CD4-positive, alpha-beta T cell treated with Interleukin-21 for 1 hour (primary cell): ENCODE measurements around the gene CTNND2.
"Not testable (repeated sequence)": the region's sequence is repeated elsewhere in the genome, so short reads cannot be mapped to it uniquely, and the experiment has no call there.

Experiments used
- DNase-seq: peaks from one replicate; pipeline ENCODE4 v3.0.0-alpha.2; 2020

CTNND2 gene

DNA sequence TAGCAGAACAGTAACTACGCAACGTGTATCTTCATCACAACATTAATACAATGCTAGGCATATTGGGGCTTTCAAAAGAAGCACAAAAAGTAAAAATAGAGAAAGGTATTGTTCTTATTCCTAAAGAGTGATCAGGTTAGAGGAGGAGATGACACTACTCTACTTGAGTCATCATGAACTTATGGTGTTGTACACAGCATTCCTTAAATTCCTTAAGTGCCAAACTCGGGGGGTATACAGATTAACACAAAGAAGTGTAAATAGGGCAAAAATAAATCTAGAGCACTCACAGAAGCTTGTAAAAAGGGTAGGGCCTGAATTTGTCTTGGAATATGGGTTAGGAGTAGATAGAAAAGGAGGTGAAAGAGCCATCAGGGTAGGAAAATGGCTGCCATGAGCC is 835.2 kb downstream of the CTNND2 start:
- DNase-seq = no peak

DNA sequence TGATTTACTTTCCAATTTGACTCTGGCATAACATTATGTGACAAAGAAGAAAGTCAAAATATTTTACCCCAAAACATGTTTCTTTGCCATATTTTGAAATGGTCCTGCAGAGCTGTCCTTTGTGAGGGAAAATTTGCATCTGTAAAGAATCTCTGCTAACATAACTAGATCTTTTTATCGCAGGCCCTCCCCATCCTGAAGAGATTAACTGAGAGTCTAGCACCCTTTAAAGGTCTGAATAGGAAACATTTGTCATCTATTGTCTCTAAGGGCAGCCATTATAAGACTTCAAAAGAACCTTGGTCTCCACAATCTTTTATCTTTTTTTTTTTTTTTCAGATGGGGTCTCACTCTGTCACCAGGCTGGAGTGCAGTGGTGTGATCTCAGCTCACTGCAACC is 838.5 kb downstream of the CTNND2 start:
- DNase-seq = not testable (repeated sequence)

DNA sequence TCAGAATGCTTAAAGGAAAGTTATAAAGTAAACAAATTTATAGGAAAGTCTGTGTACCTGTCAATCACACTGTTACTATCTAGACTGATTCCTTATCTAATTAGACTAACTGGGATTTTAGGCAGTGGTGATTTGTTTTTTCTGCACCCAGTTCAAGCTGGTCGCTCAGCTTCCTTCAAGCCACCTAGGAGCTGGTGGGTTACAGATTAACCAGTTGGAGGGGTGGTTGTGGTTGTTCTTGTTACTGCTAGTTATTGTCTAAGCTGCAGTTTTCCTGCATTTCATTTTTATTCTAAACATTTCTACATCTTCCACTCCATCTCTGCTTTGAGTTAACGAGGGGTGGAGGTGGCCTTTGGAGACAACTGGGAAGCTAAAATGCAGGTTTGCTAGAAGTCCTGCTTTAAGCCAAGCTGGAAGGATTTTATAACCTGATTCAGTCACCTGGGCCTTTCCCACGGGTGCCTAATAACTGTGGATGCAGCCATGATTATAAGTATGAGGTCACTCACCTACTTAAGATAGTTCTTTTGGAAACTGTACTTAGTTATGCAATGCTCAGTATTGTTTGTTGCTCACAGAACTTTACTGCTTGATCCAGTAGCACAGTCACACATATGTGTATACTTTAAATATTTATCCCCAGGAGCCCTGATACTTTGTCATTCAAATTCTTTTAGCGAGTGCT is 839.3 kb downstream of the CTNND2 start:
- no peak for DNase-seq

DNA sequence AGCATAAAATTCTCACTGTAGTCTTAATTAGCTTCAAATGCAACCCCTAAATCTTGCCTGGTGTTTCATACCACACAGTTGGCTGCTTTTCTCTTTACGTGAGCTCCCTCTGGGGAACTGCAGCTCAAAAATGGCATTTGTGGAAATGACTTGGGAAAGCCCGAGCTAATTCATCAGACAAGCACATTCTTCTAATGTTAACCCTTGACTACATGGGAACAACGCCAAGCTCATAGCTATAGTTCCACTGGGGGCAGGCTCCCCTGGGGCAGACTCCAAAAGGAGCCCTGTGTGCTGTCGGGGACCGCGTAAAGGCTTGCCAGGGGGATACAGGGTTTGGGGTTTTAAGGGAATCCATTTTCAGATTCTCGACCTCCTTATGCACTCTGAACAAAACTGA is 841.8 kb downstream of the CTNND2 start:
- no peak for DNase-seq

DNA sequence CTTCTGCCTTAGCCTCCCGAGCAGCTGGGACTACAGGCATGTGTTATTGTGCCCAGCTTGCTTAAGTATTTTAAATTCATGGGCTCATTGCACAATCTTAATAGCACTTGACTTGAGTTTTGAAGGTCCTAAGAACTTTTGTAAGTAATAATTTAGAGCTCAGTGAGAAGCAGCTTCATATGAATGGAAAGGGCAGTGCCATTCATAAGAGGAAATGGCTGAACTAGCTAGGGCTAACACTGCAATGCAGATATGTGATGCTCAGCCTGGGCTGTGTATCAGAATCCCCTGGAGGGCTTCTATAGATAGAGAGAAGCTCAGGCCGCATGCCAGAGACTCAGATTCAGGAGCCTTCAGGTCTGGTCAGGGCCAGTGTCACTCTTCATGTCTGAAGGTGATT is 847.7 kb downstream of the CTNND2 start:
- DNase-seq = no peak

DNA sequence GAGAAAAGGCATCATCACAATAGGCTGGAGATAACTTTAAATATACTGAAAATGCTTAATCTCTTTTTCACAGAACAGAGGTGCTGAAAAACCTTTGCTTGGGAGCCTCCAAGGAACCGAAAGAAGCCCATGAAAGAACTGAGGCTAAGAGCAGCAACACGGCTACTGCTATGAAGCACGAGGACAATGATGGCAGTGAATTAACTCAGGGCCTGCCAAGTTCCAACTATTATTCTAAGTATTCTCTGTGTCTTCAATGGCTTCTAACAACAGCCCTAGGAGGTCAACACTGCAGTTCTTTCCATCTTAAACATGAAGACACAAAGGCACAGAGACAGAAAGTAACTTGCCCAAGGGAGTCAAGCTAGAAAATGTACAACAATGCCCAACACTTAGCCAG is 850.2 kb downstream of the CTNND2 start:
- no peak for DNase-seq

DNA sequence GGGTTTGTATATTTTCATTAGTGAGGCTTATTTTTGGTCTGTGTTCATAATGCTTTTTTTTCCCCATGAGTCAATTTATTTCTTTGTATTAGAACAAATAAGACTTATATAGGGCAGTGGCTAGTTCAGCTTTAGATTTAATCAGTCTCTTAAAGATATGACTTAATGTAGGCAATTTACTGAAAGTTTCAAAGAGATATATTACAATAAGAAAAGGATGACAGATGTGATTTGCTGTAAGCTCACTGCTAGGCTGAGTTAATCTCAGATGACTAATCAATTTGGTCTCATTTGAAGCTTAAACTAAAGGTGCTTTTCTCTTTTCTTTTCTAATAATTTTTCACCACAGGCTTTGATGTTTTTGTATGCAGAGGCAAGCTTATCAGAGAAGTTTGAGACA is 851.4 kb downstream of the CTNND2 start:
- DNase-seq = no peak

DNA sequence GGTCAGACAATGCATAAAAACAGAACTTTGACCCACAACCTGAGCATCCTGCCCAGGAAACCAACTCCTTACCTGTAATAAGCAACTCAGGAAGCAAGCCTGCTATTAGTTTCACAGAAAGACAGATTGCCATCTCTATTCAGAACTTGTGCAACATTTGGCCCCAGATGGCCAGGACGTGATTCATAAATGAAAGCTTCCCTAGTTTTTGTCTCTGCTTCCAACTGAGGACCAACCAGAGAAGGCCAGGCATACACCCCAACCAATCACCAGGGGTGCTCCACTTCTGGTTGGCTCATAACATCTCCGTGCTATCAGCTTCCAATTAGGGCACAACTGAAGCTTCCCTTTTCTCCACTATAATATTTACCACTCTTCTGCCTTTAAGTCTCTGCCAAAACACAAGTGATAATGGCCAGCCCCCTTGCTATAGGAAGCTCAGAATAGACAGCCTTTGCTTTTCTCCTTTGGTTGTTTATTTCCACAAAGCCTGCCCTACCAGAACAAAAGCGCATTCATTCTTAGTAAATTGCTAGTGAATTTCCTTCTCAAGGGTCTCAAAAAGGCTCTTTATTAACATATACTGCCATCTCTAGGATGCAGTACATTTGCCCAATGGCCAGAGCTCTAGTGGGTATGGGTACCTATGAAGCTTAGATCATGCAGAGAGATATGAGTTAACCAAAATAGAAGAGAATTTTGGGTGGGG is 853.5 kb downstream of the CTNND2 start:
- DNase-seq = no peak

DNA sequence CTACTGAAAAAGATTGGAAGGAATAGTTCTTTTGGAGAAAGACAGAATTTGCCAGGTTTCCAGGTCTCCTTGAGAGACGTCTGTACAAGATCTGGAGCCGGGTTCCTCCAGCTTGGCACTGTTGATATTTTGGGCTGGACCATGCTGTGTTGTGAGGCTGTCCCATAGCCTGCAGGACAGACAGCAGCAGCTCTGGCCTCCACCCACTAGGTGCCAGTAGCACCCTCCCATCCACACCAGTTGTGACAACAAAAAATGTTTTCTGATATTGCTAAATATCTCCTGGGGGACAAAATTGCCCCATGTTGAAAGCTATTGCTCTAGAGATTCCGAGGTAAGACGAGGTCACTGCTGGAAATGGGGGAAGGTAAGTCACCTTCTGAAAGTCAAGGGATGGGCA is 855.5 kb downstream of the CTNND2 start:
- DNase-seq = no peak

DNA sequence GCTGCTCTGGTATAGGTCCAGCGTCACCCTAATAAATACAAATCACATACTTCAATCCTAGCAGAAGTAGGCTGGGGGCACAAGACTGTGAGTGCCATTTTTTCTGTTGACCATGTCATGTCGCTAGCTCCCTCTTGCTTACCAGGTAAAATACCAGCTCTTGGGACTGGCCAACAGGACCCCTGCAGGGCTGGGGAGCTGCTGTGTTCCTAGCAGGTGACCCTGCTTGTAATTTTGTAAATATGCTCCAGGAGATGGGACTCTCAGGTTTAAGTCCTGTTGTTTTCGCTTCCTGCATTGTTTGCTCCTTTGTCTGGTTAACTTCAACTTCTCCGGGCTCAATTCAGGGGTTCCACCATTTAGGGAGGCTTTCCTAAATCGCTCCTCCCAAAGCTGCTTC is 856.6 kb downstream of the CTNND2 start:
- DNase-seq = no peak

DNA sequence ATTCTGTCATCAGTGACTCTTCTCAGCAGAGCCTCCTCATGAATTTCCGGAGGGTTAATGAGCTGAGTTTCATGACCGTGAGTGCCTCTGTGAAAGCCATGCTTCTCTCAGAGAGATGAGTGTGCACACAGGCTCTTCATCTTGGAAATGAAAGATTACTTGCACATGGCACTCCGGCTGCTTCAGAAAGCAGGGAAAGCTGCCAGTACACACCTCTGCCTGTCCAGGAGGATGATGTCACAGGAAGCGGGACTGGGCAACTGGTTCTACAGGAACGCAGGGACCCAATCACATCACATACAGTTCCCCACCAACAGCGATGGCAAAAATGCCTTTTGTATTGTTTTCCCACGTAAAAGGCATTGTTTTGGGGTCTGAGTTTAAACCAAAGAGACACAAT is 857.2 kb downstream of the CTNND2 start:
- DNase-seq = no peak

DNA sequence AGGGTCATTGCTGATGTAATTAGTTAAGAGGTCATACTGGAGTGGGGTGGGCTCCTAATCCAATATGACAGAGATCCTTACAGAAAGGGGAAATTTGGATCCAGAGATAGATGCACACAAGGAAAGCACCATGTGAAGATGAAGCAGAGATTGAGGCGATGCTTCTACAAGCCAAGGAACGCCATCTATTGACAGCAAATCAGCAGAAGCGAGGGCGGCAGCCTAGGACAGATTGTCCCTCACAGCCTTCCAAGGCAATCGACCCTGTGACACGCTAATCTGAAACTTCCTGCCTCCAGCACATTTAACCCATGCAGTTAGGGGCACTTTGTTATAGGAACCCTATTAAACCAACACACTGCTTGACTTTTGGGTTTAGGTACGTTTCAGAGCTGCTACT is 858.1 kb downstream of the CTNND2 start:
- DNase-seq = no peak

DNA sequence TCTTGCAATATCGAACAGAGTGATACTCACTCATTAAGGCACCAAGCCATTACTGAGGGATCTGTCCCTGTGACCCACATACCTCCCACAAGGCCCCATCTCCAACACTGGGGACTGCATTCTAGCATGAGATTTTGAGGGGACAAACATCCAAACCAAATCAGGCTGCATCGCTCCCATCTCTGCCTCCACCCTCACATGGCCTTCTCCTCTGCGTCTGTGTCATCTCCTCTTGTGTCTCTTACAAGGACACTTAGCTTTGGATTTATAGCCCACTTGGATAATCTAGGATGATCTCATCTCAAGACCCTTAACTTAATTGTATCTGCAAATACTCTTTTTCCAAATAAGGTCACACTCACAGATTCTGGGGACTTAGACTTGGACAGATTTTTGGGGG is 858.8 kb downstream of the CTNND2 start:
- no peak for DNase-seq

DNA sequence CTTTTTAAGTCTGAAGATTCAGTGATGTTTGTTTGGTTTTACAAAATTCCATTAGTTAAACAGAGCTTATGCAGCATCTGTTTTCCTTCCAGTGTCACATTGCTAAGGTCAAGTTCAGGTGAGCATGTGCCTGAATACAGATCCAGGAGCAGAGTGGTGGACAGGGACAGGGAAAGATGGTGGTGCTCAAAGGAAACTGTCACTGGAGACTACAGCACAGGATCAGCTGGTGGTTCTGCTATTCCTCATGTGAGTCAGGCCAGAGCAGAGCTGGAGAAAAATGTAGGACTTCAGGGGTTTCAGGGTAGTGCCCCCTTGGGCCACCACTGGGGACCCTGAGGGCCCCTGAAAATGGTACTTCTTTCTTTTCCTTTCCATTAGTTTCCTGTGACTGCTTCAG is 859.7 kb downstream of the CTNND2 start:
- no peak for DNase-seq

DNA sequence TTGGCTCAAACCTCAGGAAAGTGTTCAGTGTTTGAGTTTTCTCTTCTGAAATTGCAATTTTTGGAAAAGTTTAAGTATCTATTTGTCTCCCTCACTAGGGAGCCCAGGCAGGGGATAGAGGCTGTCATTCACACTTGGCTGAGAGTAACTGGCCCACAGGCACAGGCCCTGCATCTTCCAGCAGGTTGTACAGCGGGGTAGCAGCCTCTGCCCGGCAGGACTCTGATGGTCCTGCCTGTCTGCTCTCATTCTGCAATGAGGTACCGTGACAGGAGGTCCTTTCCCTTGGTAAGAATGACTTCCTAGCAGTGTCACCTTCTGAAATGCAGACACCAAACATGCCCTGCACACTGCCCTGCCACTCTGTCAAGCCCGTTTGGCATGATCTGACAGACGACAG is 860.4 kb downstream of the CTNND2 start:
- DNase-seq = no peak

DNA sequence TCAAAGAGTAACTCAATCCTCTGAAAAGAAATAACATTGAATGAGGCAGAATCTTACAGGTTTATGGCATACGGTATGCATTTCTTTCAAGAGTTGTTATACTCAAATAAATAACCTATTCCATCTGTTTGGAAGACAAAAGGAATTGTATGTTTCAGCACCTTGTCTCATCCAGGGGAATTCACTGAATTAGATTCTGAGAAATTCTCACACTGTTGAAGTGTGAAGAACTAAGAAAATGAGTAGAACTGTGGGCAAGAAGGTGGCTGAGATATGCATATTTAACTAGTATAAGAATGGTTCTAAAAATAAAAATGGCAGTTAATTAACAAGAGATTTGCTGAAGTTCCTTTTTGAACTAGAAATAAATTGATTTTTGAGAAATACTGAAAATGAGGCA is 863.9 kb downstream of the CTNND2 start:
- DNase-seq = no peak

DNA sequence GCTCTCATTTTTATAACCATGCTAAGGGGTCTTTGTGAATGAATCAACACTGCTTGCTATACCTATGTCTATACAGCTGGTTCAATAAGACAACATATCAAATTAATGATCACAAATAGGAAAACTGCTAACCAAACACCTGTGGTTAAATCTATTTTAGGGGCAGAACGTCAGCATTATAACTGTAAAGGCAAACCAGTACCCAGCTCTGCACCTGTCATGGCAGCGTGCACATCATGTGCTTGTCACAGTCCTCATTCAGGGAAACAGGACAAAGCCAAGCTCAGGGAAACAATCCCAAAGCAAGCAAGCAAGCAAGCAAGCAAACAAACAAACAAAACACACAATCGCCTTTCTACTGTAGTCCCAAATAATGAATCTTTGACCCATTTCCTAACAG is 865.5 kb downstream of the CTNND2 start:
- DNase-seq = no peak

DNA sequence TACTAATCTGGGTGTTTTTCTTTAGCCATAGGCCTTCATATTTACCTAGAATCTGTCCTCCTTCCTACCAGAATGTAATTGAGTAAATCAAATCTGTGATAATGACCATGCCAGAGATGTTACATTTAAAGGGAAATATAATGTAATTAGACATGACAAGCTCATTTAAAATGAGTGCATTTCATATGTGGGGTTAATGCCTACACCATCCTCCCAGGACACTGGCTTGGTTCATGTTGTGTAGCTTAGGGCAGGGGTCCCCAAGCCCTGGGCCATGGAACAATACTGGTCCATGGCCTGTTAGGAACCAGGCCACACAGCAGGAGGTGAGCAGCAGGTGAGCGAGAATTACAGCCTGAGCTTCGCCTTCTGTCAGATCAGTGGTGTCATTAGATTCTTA is 866.3 kb downstream of the CTNND2 start:
- no peak for DNase-seq

DNA sequence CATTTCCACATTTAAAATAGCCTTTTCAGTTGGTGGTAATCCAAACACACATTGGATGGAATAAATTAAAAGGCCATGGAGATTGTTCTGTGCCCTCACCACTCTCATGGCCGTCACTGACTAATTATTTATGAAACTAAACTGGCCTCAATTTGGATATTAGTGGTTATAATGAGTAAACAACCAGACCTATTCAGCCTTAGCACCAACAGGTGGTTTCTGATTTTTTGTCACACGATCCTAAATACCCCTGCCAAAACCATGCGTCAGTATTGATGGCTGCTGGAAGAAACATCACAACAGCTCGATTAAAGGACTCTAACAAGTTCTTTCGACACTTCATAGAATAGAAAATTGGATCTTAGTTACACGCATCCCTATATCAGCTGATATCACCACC is 867.2 kb downstream of the CTNND2 start:
- DNase-seq = no peak

DNA sequence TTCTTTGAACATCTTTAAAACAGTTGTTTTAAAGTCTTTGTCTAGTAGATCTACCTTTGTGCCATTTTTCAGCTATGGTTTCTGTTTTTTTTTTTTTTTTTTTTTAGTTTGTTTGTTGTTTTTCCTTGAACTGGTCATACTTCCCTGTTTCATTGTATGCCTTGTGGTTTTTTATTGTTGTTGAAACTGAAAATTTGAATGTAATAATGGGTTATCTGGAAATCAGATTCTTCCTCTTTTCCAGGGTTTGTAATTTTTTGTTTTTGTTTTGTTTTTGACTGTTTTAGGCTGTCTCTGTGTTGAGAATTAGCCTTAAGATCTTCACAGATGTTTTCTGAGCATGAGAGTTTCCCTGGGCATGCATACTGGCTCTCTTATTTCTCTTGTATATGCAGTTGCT is 873.6 kb downstream of the CTNND2 start:
- no peak for DNase-seq

DNA sequence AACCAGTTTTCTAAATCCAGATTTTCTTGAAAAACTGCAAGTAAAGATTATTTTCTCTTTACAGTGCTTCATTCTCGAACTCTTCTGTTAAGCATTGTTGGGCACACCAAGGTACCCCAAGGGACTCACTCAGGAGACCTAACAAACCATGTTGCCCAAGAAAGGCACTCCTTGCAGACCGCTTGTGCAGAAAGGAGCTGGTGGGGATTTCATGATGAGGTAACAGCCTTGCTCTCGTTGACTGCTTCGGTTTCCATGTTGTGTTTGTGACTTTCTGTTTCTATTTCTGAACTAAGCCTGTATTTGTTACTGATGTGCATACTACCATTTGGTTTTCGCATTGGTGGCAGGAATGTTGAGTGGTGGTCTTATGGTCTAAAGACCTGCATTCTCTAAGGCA is 876.6 kb downstream of the CTNND2 start:
- no peak for DNase-seq

DNA sequence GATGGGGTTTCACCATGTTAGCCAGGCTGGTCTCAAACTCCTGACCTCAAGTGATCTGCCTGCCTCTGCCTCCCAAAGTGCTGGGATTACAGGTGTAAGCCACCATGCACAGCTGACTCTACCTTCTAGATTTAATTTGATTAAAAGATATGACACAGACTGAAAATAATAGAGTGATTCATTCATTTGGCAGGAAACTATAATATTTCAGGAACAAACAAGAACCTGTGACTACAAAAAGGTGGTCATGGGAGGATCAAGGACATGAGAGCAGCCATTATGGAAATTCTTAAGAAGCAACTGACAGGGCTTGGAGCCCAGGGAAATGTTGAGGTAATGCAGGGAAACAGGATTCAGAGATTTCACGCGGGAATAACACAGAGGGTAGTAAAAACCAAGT is 877.7 kb downstream of the CTNND2 start:
- no peak for DNase-seq

DNA sequence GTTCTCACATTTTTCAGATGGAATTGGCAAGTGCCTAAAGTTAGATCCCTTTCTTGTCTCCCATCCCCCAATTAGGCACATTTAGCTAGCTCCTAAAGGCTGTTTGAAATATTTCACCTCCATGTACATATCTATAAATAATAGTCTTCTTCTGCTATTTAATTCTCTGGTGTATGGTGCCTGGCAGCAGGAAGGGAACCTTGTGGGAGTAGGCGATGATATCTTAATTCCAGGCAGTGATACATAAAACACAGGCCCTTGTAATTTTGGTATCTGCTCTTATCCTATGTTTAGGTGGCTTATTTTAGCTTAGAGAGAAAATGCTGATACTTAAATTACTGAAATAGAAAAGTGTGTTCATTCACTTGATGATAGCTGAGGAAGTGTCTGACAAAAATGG is 880.3 kb downstream of the CTNND2 start:
- DNase-seq = no peak

DNA sequence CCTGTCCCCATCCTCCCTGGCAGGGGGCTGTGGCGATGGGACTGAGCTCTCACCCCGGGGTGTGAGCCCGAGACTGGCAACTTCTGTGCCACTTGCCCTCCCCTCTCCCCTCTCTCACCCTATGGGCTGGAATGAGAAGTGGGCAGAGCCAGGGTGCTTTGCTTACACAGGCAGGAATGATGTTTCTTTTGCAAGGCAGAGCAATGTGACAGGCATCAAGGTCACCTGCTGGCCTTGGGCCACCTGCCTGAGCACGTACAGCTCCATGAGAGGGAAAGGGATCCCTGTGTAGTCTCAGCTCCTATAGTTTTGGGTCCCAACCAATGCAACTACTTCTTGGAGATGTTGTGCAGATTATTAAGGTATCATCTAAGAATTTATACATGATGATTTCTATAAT is 890.5 kb downstream of the CTNND2 start:
- DNase-seq = no peak

DNA sequence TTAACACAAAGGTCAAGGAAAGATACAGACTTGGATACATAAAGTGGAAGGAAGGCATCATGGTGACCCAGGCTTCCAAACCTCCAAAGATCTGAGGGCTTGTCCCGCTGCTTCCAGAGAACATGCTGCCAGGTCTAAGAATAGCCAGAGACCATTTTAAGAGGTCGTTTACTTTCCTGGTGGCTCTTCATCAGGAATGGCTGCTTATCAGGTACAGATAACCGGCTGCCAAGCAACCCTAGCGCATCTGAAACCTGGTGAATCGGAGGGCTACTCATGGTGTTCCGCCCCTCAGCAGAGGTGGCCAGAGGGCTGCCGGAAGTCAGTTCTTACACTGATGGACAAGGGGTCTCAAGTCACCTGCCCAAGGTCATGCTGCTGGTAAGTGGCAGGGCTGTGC is 892.0 kb downstream of the CTNND2 start:
- DNase-seq = no peak
